NB4 (cell line): ENCODE results near the gene HDHD3.

Experiments
- DNase-seq: peaks from one replicate; pipeline ENCODE4 v3.0.0; 2010; ENCODE audit warnings: low read depth
- H3K4me3 ChIP-seq: one replicate; pipeline ENCODE4 v1.5.1; 2011; ENCODE audit warnings: mild to moderate bottlenecking, low read depth, low read length, moderate library complexity
- MYC ChIP-seq: IDR thresholded peaks from 2 replicates; pipeline ENCODE4 v1.6.1; 2011; ENCODE audit warnings: low read depth, low read length
- POLR2A ChIP-seq: IDR thresholded peaks from 2 replicates; pipeline ENCODE4 v1.6.1; 2011; ENCODE audit warnings: mild to moderate bottlenecking; ENCODE audit not compliant: insufficient read length; ENCODE audit errors: extremely low read depth
- TF ChIP-seq, protein P1 (sequence below): IDR thresholded peaks from one replicate; pipeline ENCODE4 v1.5.1; 2012; ENCODE audit warnings: low read depth, low read length
- TF ChIP-seq, protein P2 (sequence below): IDR thresholded peaks from 2 replicates; pipeline ENCODE4 v1.6.1; 2011; ENCODE audit warnings: low read depth, low read length

HDHD3 gene

DNA sequence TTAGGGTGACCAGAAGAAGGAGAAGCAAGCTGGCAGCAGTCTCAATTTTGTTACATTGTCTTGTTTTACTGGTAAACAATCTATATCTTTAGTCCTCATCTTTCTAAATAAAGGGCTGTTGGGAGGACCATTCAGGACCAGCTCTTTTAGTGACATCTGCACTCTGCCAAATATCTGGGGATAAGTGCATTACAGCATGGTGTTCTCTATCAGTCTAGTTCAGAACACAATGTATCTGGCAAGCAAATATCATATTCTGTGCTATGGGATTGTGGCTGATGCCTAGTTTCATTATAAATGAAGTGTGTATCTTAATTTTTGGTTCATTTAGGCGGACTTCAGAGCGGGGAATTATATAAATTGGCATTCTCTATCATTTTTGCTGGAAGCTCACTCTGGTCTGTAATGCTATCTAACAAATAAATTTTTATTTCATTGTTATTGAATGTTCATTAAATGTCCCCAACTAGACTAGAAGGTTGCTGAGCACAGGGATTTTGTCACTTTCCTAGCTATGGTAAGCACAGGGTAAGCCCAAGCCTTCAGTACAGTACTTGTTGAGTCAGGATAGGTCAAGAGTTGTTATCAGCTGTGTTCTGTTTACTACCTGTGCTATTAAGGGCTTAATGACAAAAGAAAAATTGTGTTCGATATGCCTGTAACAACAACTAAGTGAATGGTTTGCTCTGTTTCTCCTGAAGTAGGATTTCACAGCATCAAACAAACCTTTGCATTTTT is 48.6 kb downstream of the HDHD3 start:
- no peak for DNase-seq
- TF ChIP-seq MYC (no peak), POLR2A (no peak)
- TF ChIP-seq, protein P1, sequence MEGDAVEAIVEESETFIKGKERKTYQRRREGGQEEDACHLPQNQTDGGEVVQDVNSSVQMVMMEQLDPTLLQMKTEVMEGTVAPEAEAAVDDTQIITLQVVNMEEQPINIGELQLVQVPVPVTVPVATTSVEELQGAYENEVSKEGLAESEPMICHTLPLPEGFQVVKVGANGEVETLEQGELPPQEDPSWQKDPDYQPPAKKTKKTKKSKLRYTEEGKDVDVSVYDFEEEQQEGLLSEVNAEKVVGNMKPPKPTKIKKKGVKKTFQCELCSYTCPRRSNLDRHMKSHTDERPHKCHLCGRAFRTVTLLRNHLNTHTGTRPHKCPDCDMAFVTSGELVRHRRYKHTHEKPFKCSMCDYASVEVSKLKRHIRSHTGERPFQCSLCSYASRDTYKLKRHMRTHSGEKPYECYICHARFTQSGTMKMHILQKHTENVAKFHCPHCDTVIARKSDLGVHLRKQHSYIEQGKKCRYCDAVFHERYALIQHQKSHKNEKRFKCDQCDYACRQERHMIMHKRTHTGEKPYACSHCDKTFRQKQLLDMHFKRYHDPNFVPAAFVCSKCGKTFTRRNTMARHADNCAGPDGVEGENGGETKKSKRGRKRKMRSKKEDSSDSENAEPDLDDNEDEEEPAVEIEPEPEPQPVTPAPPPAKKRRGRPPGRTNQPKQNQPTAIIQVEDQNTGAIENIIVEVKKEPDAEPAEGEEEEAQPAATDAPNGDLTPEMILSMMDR, result no peak
- TF ChIP-seq, protein P2, sequence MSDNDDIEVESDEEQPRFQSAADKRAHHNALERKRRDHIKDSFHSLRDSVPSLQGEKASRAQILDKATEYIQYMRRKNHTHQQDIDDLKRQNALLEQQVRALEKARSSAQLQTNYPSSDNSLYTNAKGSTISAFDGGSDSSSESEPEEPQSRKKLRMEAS, result no peak
- no peak overlapping the region for H3K4me3 ChIP-seq

DNA sequence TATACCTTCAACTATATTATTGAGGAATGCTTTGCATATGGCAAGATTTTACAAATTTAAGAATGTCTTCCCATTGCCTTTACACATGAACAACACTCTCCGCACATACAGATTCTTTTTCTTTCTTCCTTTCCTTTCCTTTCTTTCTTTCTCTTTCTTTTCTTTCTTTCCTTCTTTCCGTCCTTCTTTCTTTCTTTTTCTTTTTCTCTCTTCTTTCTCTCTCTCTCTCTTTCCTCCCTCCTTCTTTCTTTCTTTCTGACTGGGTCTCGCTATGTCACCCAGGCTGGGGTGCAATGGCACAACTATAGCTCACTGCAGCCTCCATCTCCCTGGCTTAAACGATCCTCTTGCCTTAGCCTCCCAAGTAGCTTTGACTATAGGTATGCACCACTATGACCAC is 50.6 kb downstream of the HDHD3 start:
- no peak for DNase-seq
- H3K4me3 ChIP-seq, result no peak overlapping the region
- TF ChIP-seq MYC, result no peak
- TF ChIP-seq, protein P1, result no peak
- TF ChIP-seq POLR2A, result no peak
- TF ChIP-seq, protein P2, result no peak
